Vagina (tissue), 2 donors: ENCODE measurements around the gene METTL26.

Experiments used
- POLR2AphosphoS5 ChIP-seq, 2 donors: sonication (generic); formaldehyde crosslinking; IDR thresholded peaks; one replicate each; pipeline ENCODE4 v1.9.0; 2017; ENCODE audit warnings: antibody characterized with exemption in 2 of 2, mild to moderate bottlenecking in 2 of 2, low read depth in 1 of 2; ENCODE audit not compliant: insufficient read depth in 1 of 2
- TF ChIP-seq, protein P1 (sequence below), 3 experiments: fragments of 450-650 bp in 2 of 3; fragments of 200-600 bp in 1 of 3; sonication (generic) in 1 of 3; IDR thresholded peaks; one replicate each; pipeline ENCODE4 v1.5.1; 2017 to 2019; ENCODE audit warnings: antibody characterized with exemption in 3 of 3, mild to moderate bottlenecking in 2 of 3, moderate library complexity in 2 of 3

DNA sequence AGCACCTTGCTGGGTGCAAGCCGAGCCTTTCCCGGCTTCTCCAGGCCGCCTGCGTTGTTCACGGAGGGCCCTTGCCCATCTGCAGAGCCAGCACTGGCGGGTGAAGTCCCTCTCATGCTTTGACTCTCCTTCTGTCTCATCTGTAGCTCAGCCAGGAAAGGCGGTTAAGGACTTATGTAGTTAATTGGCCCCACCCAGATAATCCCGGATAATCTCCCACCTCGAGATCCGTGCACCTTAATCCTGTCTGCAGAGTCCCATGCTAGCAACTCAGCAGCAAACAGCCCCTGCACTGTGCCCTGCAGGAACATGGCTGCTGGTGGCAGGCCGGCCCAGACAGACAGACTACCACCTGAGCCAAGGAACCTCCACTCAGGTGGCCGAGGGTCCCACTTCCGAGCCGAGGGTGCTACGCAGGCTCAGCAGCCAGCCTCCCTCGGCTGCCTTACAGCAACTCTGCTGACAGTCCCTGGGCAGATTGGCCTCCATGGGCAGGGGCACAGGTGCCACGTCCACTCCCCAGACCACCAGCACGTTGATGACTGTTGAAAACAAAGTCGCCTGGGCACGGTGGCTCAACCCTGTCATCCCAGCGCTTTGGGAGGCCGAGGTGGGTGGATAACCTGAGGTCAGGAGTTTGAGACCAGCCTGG, 29.3 kb downstream of the METTL26 start:
- TF ChIP-seq, protein P1, sequence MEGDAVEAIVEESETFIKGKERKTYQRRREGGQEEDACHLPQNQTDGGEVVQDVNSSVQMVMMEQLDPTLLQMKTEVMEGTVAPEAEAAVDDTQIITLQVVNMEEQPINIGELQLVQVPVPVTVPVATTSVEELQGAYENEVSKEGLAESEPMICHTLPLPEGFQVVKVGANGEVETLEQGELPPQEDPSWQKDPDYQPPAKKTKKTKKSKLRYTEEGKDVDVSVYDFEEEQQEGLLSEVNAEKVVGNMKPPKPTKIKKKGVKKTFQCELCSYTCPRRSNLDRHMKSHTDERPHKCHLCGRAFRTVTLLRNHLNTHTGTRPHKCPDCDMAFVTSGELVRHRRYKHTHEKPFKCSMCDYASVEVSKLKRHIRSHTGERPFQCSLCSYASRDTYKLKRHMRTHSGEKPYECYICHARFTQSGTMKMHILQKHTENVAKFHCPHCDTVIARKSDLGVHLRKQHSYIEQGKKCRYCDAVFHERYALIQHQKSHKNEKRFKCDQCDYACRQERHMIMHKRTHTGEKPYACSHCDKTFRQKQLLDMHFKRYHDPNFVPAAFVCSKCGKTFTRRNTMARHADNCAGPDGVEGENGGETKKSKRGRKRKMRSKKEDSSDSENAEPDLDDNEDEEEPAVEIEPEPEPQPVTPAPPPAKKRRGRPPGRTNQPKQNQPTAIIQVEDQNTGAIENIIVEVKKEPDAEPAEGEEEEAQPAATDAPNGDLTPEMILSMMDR (IDR thresholded peaks at IDR 0.05), result no peak
- TF ChIP-seq POLR2AphosphoS5 (IDR thresholded peaks at IDR 0.05; ENCODE audit: insufficient read depth in 1 of 2, low read depth in 1 of 2), result no peak
